Measurements from ENCODE around the gene PTH2.

The PTH2 gene

DNA sequence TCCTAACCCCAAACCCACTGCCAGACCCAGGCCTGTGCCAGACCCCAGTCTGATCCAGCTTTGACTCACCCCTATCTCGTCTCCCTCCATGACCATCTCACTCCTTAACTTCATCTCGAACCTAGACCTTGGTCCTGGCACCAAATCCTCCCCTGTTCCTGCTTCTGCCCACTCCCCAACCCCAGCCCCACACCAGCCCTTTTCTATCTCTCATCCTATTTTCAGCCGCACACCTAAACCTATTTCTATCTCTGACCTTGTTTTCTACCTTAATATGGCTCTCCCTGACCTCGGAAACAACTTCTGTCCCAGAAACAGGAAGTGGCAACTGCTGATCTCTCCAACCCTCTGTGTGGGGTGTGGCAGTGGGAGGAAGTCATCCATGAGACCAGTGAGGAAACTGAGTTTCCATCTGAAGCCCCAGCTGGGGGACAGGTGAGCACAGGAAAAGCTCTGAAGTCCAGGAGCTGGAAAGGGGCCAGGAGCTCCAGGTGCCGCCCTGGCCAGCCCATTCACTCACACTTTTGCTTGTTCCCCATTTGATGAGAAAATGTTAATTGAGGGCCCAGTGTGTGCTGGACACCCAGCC lies 13.7 kb downstream of the PTH2 start:
- DNase-seq, result peak in 1 of 5 experiments; percentile 62

- no peak for DNase-seq
Measured at GRCh38 chr19:49408816-49409440, 14.3 kb downstream of the PTH2 start.

DNA sequence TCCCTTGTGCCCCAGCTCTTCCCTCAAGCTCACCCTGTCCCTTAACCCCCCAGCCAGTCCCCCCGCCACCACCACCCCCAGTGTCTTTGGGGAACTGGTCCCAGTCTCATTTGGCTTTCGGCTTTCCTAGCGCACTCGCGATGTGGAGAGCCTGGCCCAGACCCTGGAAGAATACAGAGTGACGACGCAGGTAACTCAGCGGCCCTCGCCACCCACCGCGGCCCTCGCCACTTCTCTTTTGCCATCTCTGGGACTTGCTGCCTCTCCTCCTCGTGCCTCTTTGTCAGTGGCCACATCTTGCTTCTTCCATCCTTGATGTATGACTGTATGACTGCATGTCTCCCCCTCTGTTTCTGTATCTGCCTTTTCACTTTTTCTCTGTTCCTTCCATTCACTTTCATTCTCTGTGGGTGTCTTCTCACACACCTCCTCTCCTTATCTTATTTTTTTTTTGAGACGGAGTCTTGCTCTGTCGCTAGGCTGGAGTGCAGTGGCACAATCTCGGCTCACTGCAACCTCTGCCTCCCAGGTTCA lies 15.7 kb downstream of the PTH2 start:
- no peak for DNase-seq

DNA sequence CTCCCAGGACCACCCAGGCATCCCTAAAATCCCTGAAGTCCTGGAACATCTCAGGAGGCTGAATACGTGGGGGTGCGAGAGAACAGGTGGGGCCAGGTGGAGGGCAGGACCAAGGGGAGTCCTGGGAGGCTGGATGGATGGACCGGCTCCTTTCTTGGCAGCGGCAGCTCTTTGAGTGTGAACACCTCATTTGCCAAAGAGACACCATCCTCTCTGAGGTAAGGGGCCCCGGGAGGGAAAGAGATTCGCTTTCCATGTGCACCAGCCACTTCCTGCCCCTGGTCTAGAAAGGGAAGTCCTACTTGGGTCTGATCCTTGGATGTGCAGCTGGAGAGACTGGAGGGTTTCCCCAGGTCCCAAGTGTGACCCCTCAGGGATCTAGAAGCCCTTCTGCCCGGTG lies 16.2 kb downstream of the PTH2 start:
- DNase-seq, result no peak

GRCh38 chr19:49403404-49404187 lies 19.6 kb downstream of the PTH2 start:
- DNase-seq, result no peak

DNA sequence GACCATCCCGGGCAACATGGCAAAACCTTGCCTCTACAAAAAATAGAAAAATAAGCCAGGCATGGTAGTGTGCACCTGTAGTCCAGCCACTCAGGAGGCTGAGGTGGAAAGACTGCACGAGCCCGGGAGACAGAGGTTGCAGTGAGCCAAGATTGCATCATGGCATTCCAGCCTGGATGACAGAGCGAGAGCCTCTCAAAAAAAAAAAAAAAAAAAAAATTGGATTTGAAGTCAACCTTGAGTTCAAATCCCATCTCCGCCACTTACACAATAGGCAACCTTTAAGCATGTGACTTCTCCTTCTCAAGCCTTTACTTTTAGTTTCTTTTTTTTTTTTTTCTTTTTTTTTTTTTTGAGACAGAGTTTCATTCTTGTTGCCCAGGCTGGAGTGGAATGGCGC lies 23.2 kb downstream of the PTH2 start:
- no peak for DNase-seq

- DNase-seq, result no peak
Measured at GRCh38 chr19:49398931-49399330, 24.3 kb downstream of the PTH2 start.

DNA sequence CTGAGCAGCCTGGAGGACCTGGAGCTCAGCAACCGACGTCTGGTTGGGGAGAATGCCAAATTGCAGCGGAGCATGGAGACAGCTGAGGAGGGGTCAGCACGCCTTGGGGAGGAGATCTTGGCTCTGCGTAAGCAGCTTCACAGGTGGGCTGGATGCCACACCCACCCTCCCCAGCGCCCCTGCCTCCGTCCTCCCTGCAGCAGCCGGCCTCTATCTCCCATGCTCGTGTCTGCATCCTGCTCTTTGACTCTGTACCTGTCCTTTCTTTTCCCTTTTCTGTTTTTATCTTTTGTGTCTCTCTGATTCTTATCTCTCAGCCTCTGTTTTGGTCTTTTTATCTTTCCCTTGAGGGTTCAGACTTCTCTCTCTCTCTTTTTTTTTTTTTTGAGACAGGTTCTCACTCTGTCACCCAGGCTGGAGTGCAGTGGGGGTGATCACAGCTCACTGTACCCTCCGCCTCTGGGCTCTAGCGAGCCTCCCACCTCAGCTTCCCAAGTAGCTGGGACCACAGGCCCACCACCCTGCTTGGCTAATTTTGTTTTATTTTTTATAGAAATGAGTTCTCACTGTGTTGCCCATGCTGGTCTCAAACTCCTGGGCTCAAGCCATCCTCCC lies 25.1 kb downstream of the PTH2 start:
- no peak for DNase-seq

GRCh38 chr19:49396738-49397505 lies 26.3 kb downstream of the PTH2 start:
- no peak for DNase-seq

GRCh38 chr19:49395581-49396407 lies 27.4 kb downstream of the PTH2 start:
- no peak for DNase-seq

- DNase-seq, result no peak
Measured at GRCh38 chr19:49393881-49394280, 29.4 kb downstream of the PTH2 start.

- DNase-seq, result peak; percentile 49 to 79 (median 65)
Measured at GRCh38 chr19:49391581-49392399, 31.5 kb downstream of the PTH2 start.

- no peak for DNase-seq
Measured at GRCh38 chr19:49390929-49391359, 32.3 kb downstream of the PTH2 start.

DNA sequence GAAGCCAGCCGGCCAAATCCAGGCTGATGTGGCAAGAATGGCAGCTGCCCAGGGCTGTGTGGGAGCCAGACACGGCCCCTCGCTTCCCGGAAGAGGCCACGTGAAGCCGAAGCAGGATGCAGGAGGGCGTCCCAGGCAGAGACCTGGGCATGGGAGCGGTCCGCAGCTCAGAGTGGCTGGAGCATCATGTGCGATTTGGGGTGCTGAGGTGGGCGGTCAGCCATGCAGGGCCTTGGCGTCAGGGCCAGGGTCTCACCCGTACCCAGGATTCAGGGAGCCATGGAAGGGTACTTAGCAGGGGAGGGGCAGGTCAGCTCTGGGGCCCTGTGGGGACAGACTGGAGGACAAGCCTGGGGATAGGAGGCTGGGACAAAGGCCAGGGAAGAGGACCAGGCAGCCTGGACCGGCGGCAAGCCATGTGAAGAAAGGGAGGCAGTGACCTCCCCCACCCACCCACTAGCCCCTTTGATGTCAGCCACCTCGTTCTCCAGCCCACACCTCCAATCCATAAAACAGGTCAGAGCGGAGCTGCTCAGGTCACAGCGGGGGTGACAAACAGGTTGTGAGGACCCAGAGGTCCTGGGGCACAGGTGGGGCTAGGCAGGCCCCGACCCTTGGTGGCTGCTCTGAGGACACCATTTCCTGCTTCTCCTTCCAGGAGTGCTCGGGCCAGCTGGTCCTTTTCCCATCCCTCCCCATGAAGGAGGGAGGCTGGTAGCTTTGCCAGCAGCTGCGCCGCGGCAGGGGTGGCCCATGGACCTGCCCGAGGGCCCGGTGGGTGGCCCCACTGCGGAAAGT lies 32.9 kb downstream of the PTH2 start:
- no peak for DNase-seq

GRCh38 chr19:49389406-49389805 lies 33.8 kb downstream of the PTH2 start:
- DNase-seq, result no peak

GRCh38 chr19:49387936-49388372 lies 35.3 kb downstream of the PTH2 start, which contains the start of gene KASH5:
Gene KASH5, plus strand, starts transcription at chr19:49388249. Its CDS starts 2,635 bp downstream, at chr19:49390884.
- DNase-seq, result peak; percentile 69 to 90 (median 73)

DNA sequence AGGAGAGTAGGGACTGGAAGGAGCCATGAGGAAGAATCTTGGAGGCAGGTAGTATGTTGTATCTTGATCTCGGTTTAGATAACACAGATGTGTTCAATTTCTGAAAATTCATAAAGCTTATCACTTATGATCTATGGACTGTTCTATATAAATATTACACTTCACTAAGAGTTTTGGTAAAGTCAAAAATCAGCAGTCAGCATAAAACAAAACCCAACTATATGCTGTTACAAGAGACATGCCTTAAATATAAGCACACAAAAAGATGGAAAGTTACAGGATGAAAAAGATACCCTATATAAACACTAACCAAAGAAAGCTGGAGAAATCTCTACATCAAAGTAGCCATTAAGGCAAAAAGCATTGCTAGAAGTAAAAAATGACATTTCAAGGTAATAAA lies 39.6 kb downstream of the PTH2 start:
- no peak for DNase-seq

- no peak for DNase-seq
Measured at GRCh38 chr19:49382639-49383038, 40.6 kb downstream of the PTH2 start.

DNA sequence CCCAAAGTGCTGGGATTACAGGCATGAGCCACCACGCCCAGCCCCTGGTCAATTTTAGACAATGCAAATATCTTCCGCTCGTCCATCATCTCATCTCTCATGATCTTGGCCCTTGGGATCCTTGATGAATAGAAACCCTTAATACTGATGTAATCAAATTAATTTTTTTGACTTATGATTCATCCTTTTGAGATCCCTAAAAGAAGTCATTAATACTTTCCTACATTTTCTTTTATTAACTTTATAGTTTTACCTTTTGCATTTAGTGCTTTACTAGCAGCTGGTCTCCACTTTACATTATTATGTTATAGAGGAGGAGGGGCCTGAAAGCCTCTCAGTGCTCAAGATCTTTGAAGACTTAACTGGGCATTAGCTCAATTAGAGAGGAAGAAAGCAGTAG lies 42.9 kb downstream of the PTH2 start:
- no peak for DNase-seq

GRCh38 chr19:49378512-49378911 lies 44.7 kb downstream of the PTH2 start:
- no peak for DNase-seq
